Lower leg skin (tissue), 3 donors: ENCODE results near the gene PSMG2.

Experiments used
- CTCF ChIP-seq, 3 donors: fragments of 450-650 bp; IDR thresholded peaks; one replicate each; pipeline ENCODE4 v1.5.1; 2016; ENCODE audit warnings: antibody characterized with exemption in 3 of 3, mild to moderate bottlenecking in 3 of 3, moderate library complexity in 2 of 3
- POLR2A ChIP-seq, 2 donors: fragments of 450-650 bp; IDR thresholded peaks; one replicate each; pipeline ENCODE4 v1.6.1; 2016 to 2017; ENCODE audit warnings: antibody characterized with exemption in 2 of 2, mild to moderate bottlenecking in 1 of 2, moderate library complexity in 1 of 2

DNA sequence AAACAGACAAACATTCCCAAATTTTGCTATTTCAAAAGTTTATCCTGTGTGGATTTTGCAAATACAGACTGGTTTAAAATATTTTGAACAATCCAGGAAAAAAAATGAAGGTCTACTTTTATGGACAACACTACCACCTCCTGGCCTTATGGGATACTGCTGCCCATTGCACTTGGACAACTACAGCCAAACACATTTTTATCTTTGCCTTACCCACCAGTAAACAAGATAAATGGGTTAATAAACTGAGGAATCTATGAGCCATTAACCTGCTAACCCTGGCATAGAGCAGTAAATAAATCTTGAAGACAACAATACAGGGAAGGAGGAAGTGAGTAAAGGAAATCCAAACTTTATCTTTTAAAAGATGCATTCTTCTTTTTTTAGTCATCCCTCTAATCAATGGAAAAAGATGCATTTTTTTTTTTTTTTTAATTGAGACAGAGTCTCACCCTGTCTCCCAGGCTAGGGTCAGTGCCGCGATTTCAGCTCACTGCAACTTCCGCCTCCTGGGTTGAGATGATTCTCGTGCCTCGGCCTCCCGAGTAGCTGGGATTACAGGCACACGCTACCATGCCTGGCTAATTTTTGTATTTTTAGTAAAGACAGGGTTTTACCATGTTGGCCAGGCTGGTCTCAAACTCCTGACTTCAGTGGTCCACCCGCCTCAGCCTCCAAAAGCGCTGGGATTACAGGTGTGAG is 42.8 kb upstream of the PSMG2 start:
- peak in 2 of 3 donors; percentile 42 to 90 for TF ChIP-seq CTCF (IDR thresholded peaks at IDR 0.05)
- no peak for TF ChIP-seq POLR2A (IDR thresholded peaks at IDR 0.05)
